NCI-H1092 treated with DMSO at 0.1 percent for 48 hours (cell line): Measurements from ENCODE around the gene BHLHA15.
A peak's percentile ranks its signal among the peaks of the same experiment; 100 is the strongest.

Source experiments
- DNase-seq: peaks from one replicate; lab custom pipeline; 2025; lab: John Stamatoyannopoulos, UW

Gene BHLHA15

GRCh38 chr7:98225913-98226614, 14.8 kb downstream of the BHLHA15 start:
- DNase-seq = no peak

- DNase-seq = no peak
Measured at GRCh38 chr7:98227939-98228338, 16.7 kb downstream of the BHLHA15 start.

GRCh38 chr7:98228801-98229200, 17.6 kb downstream of the BHLHA15 start:
- no peak for DNase-seq

GRCh38 chr7:98229441-98229840, 18.2 kb downstream of the BHLHA15 start:
- no peak for DNase-seq

GRCh38 chr7:98229991-98230745, 18.9 kb downstream of the BHLHA15 start:
- DNase-seq = no peak

- DNase-seq = no peak
Measured at GRCh38 chr7:98230746-98231471, 19.7 kb downstream of the BHLHA15 start.

GRCh38 chr7:98231493-98232262, 20.4 kb downstream of the BHLHA15 start:
- DNase-seq = no peak

GRCh38 chr7:98232263-98232585, 21.0 kb downstream of the BHLHA15 start:
- no peak for DNase-seq

GRCh38 chr7:98232799-98233198, 21.6 kb downstream of the BHLHA15 start:
- no peak for DNase-seq

GRCh38 chr7:98233219-98234070, 22.2 kb downstream of the BHLHA15 start:
- no peak for DNase-seq

- no peak for DNase-seq
Measured at GRCh38 chr7:98234429-98235147, 23.3 kb downstream of the BHLHA15 start.

GRCh38 chr7:98235901-98236300, 24.7 kb downstream of the BHLHA15 start:
- no peak for DNase-seq

GRCh38 chr7:98236355-98237185, 25.3 kb downstream of the BHLHA15 start:
- DNase-seq = no peak

GRCh38 chr7:98238076-98238475, 26.8 kb downstream of the BHLHA15 start:
- DNase-seq = no peak

- no peak for DNase-seq
Measured at GRCh38 chr7:98238976-98239375, 27.7 kb downstream of the BHLHA15 start.

- DNase-seq = peak; percentile 9
Measured at GRCh38 chr7:98240961-98241673, 29.9 kb downstream of the BHLHA15 start.

- DNase-seq = no peak
Measured at GRCh38 chr7:98241674-98242241, 30.5 kb downstream of the BHLHA15 start.

- no peak for DNase-seq
Measured at GRCh38 chr7:98242342-98242741, 31.1 kb downstream of the BHLHA15 start.

- DNase-seq = no peak
Measured at GRCh38 chr7:98242934-98243333, 31.7 kb downstream of the BHLHA15 start.
